Smooth muscle cell (in vitro differentiated cells): Measurements from ENCODE around the gene PIEZO1. TPM values are rescaled to one million over a fixed set of nuclear protein-coding genes. Genes with fewer than 3 reads are reported as not detected.
A peak's percentile ranks its signal among the peaks of the same experiment; 100 is the strongest.

Experiments
- DNase-seq: peaks from one replicate; lab custom pipeline; 2025; ENCODE audit not compliant: unreplicated experiment; lab: John Stamatoyannopoulos, UW
- H2AFZ ChIP-seq: fragments of 200-600 bp; sonication (generic); 2 replicates; pipeline ENCODE4 v1.6.0; 2016; ENCODE audit warnings: antibody characterized with exemption, low read depth, mild to moderate bottlenecking
- H3F3A ChIP-seq: fragments of 200-600 bp; sonication (generic); 2 replicates; pipeline ENCODE4 v1.6.0; 2017; ENCODE audit warnings: antibody characterized with exemption, low read depth
- H3K27ac ChIP-seq: fragments of 200-600 bp; sonication (generic); 2 replicates; pipeline ENCODE4 v1.5.1; 2016; ENCODE audit warnings: low read depth, mild to moderate bottlenecking
- H3K27me3 ChIP-seq: fragments of 200-600 bp; sonication (generic); 2 replicates; pipeline ENCODE4 v1.6.1; 2016; ENCODE audit warnings: low read depth, mild to moderate bottlenecking
- H3K36me3 ChIP-seq: fragments of 200-600 bp; sonication (generic); 2 replicates; pipeline ENCODE4 v1.5.1; 2016; ENCODE audit warnings: low read depth
- H3K4me1 ChIP-seq: fragments of 200-600 bp; sonication (generic); 2 replicates; pipeline ENCODE4 v1.5.1; 2016; ENCODE audit warnings: low read depth
- H3K4me2 ChIP-seq: fragments of 200-600 bp; sonication (generic); 2 replicates; pipeline ENCODE4 v1.6.0; 2016; ENCODE audit warnings: mild to moderate bottlenecking
- H3K4me3 ChIP-seq: fragments of 200-600 bp; sonication (generic); 2 replicates; pipeline ENCODE4 v1.5.1; 2016; ENCODE audit warnings: mild to moderate bottlenecking
- H3K79me2 ChIP-seq: fragments of 200-600 bp; sonication (generic); 2 replicates; pipeline ENCODE4 v1.6.0; 2016; ENCODE audit warnings: low read depth, mild to moderate bottlenecking
- H3K9ac ChIP-seq: fragments of 200-600 bp; sonication (generic); 2 replicates; pipeline ENCODE4 v1.6.0; 2016; ENCODE audit warnings: low read depth
- H3K9me3 ChIP-seq: fragments of 200-600 bp; sonication (generic); replicated peaks from 2 replicates; pipeline ENCODE4 v1.5.1; 2016; ENCODE audit warnings: low read depth
- H4K20me1 ChIP-seq: fragments of 200-600 bp; sonication (generic); 2 replicates; pipeline ENCODE4 v1.6.0; 2016; ENCODE audit warnings: low read depth
- WGBS: methylation state at CpG from one replicate; pipeline ENCODE4 v1.1.7; 2016; ENCODE audit warnings: low lambda C conversion rate; 5-methylcytosine and 5-hydroxymethylcytosine counted together
- polyA plus RNA-seq: library from polyadenylated mRNA; unstranded; fragments of >200 nt; fragmentation: Nextera tagmentation; extraction: Ambion mirVana; gene quantifications from 2 replicates; pipeline ENCODE4 v1.2.1, GENCODE V29; 2016
- total RNA-seq: library from RNA; depleted of rRNA; stranded (reverse); fragments of >200 nt; gene quantifications from 2 replicates; pipeline ENCODE4 v1.2.3, GENCODE V29; 2014
- TF ChIP-seq, protein P1 (sequence below): fragments of 200-600 bp; sonication (generic); IDR thresholded peaks from 2 replicates; pipeline ENCODE4 v1.5.1; 2017; ENCODE audit warnings: borderline replicate concordance, mild to moderate bottlenecking, antibody characterized with exemption; ENCODE audit not compliant: insufficient read depth, poor library complexity, severe bottlenecking

PIEZO1 gene
- total and polyA plus RNA-seq, 2 experiments from 2014 or later, result 62.1 to 70.9 TPM

DNA sequence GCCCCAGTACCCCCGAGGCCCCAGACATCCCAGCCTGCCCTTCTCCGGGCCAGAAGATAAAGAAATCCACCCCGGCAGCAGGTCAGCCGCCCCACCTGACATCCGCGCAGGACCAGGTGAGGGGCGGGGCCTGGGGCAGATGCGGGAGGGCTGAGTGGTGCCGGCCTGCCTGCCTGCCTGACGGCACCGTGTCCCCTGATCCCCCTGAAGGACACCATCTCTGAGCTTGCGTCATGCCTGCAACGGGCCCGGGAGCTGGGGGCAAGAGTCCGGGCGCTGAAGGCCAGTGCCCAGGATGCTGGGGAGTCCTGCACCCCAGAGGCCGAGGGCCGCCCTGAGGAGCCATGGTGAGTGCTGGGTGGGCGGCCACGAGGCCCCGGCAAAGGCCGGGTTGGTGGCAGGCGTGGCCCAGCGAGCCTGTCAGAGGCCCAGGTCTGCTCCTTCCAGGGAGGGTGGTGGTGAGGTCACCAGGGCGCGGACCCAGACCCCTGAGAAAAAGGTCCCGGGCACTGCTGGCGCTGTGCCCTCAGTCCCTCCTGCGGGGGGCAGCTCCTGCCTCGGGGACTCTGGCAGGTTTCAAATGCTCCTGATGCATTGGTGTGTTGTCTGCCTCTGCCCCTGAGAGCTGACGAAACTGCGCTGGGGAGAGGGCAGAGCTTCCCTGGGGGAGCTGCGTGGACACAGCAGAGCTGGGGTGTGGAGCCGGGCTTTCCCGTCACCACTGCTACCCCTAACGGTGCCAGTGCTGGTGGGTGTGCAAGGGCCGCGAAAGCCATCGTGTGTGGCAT, 19.7 kb upstream of the PIEZO1 start:
- Histone ChIP-seq H3K9me3 (no peaks in the 10 kb centered on the region), H3K4me1 (peaks cover 10% of the 10 kb centered on the region), H4K20me1 (no peaks in the 10 kb centered on the region), H3K36me3 (no peaks in the 10 kb centered on the region), H3K4me3 (peak overlapping the region; percentile 69), H2AFZ (no peak overlapping the region), H3F3A (peaks cover 2% of the 10 kb centered on the region), H3K27ac (no peak overlapping the region), H3K27me3 (no peaks in the 10 kb centered on the region), H3K9ac (no peak overlapping the region), H3K79me2 (no peaks in the 10 kb centered on the region), H3K4me2 (peak overlapping the region; percentile 88)
- TF ChIP-seq, protein P1, sequence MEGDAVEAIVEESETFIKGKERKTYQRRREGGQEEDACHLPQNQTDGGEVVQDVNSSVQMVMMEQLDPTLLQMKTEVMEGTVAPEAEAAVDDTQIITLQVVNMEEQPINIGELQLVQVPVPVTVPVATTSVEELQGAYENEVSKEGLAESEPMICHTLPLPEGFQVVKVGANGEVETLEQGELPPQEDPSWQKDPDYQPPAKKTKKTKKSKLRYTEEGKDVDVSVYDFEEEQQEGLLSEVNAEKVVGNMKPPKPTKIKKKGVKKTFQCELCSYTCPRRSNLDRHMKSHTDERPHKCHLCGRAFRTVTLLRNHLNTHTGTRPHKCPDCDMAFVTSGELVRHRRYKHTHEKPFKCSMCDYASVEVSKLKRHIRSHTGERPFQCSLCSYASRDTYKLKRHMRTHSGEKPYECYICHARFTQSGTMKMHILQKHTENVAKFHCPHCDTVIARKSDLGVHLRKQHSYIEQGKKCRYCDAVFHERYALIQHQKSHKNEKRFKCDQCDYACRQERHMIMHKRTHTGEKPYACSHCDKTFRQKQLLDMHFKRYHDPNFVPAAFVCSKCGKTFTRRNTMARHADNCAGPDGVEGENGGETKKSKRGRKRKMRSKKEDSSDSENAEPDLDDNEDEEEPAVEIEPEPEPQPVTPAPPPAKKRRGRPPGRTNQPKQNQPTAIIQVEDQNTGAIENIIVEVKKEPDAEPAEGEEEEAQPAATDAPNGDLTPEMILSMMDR, result no peak
- DNase-seq, result no peak
- 50% methylated on average over 39 of the region's 39 CpGs for WGBS

DNA sequence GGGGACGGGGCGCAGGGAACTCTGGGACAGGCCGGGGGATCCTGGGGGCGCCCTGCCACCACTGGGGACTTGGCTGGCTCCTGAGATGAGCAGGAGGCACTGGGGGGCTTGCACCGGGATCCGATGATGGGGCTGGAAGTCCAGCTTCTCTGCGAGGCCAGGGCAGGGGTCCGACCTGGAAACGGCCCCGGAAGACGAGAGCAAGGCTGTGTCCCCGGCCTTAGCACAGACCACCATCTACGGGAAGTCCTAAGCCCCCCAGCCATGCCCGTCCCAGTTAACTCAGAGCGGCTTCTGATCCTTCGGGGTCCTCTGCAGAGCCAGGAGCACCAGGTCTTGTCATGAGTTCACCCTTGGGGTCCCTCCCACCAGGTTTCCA, 19.1 kb upstream of the PIEZO1 start:
- 6% methylated on average over 12 of the region's 16 CpGs for WGBS
- Histone ChIP-seq H3K27ac (no peak overlapping the region), H3K36me3 (no peaks in the 10 kb centered on the region), H2AFZ (no peak overlapping the region), H3K4me2 (peak overlapping the region; percentile 88), H3F3A (peaks cover 2% of the 10 kb centered on the region), H3K27me3 (no peaks in the 10 kb centered on the region), H3K9ac (no peak overlapping the region), H3K4me1 (peaks cover 10% of the 10 kb centered on the region), H3K4me3 (peak overlapping the region; percentile 69), H3K9me3 (no peaks in the 10 kb centered on the region), H4K20me1 (no peaks in the 10 kb centered on the region), H3K79me2 (no peaks in the 10 kb centered on the region)
- TF ChIP-seq, protein P1, result no peak
- DNase-seq, result no peak

DNA sequence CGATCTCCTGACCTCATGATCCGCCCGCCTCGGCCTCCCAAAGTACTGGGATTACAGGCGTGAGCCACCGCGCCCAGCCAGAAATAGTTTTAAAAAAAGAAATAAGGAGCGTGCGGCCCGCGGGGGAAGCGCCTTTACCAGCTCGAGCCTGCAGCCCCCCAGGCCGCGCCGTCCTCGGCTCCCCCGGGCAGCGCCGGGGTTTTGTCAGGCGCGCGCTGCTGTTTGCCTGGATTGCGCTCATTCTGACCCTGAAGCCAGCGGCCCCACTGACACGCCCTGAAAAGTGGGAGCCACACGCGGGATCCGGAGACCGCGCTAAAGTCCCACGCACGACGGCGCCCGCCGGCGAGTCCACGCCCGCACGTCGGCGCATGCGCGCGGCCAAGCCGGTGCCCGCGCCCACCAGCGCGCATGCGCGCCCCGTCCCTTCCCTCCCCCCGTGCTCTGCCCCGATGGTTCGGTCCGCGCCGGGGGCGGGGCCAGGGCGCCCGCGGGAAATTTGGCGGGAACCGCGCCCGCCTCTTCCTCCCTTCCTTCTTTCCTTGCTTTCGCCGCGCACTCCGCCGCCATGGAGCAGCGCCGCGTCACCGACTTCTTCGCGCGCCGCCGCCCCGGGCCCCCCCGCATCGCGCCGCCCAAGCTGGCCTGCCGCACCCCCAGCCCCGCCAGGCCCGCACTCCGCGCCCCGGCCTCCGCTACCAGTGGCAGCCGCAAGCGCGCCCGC, 18.4 kb upstream of the PIEZO1 start, which contains the start of gene CDT1:
CDT1 (plus strand) TSS at position 526 of the 724 bp plus-strand sequence; CDS start at position 569, 43 bp downstream.
- Histone ChIP-seq H3K27ac (peak within 1 kb of the TSS; percentile 54), H4K20me1 (no peaks in the 10 kb centered on the region), H3F3A (peaks cover 2% of the 10 kb centered on the region), H3K4me2 (peak within 1 kb of the TSS; percentile 88), H3K9me3 (no peaks in the 10 kb centered on the region), H3K4me1 (peaks cover 10% of the 10 kb centered on the region), H2AFZ (peak within 1 kb of the TSS; percentile 77), H3K4me3 (peak within 1 kb of the TSS; percentile 69), H3K79me2 (no peaks in the 10 kb centered on the region), H3K9ac (peak within 1 kb of the TSS; percentile 28), H3K36me3 (no peaks in the 10 kb centered on the region), H3K27me3 (no peaks in the 10 kb centered on the region)
- TF ChIP-seq, protein P1, result no peak
- 1% methylated on average over 44 of the region's 98 CpGs for WGBS
- DNase-seq, result peak; percentile 58
